ENCODE measurements around the gene SNRNP25. TPM values are rescaled to one million over a fixed set of nuclear protein-coding genes. Genes with fewer than 3 reads are reported as not detected.

The SNRNP25 gene
- polyA plus RNA-seq, 3 donors, result 43.0 to 46.0 (median 44.3) TPM

DNA sequence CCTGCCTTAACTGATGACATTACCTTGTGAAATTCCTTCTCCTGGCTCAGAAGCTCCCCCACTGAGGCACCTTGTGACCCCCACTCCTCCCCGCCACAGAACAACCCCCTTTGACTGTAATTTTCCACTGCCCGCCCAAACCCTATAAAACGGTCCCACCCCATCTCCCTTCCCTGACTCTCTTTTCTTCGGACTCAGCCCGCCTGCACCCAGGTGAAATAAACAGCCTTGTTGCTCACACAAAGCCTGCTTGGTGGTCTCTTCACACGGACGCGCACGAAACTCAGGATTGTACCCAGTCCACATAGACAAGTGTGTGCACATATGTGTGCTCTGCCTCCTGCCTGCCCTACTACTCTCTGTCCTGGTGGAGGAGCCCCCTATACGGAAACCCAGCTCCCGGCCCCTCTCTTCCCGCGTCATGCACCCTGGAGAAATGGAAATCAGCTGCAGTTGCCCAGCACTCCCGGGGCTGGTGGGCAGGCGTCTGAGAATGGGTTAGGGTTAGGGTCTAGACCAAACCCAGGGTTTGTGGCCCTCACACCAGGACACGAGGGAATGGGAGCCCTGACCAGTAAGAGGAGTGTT, 21.2 kb downstream of the SNRNP25 start:
- no peak for DNase-seq

DNA sequence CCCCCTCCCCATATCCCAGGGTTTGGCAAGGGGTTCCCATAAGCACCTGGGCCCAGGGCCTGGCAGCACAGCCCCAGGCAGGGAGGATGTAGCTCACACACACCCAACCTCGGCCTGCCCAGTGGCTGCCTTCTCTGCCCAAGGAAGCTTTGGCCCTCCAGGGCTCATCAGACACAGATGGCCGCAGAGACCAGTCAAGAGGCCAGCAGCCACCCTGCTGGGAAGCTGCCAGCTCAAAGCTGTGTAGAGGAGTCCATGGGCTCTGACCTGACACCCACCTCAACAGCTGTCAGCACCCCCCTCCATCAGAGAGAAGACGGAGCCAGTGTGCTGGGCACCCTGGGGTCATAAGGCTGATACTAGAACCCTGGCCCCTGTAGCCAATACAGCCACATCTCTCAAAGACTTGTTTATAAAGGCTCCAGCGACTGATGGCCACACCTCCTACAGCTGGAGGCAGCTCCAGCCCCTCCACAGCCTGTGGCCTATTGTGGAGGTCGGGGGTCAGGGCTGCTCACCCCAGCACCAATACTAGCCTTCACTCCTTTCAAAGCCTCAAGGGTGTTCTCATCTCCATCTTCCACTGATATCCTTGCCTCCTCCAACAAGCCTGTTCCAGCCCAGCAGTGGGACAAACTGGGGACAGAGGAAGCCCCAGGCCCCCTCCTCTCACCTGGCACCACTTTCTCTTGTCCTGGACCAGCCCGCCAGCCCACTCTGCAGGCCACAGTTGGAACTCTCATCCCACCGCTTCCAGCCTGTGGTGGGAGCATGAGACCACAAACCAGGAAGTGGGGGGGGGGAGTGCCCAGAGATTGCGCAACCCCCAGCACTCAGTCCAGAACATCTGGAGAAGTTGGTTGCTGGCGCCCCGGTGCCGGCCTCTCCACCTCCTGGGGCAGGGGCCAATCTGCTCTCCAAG, 22.2 kb downstream of the SNRNP25 start:
- DNase-seq, result peak; percentile 46

DNA sequence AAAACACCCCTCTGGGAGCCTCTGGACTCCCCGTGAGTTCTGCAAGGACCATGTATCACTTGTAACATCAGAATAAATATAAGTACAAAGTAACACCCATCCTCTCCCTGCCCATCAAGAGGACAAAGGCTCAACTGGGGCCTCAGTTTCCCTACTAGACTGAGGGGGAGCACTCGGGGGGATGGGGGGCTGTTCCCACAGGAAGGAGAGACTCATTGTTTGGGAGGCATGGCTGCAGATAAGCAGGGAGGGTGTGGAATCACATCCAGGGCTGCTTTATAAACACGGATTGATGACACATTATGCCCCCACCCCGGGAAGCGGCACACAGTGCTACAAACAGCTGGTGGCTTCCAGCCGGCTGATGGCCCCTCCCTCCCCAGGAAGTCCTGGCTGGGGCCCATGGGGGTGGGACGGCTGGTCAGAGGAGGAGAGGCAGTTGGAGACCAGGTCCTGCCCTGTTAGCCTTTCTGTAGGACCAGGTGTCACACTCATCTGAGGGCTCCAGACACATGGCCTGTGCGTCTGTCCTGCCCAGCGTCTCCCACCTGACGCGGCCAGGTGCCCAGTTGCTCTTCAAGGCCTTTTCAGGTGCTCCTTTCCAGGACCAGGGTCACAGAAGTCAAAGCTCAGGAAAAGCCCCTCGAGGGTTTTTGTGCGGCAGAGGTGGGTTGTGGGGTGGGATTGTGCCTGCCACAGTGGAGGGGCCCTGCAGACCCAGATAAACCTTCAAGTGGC, 23.1 kb downstream of the SNRNP25 start:
- DNase-seq, result no peak

DNA sequence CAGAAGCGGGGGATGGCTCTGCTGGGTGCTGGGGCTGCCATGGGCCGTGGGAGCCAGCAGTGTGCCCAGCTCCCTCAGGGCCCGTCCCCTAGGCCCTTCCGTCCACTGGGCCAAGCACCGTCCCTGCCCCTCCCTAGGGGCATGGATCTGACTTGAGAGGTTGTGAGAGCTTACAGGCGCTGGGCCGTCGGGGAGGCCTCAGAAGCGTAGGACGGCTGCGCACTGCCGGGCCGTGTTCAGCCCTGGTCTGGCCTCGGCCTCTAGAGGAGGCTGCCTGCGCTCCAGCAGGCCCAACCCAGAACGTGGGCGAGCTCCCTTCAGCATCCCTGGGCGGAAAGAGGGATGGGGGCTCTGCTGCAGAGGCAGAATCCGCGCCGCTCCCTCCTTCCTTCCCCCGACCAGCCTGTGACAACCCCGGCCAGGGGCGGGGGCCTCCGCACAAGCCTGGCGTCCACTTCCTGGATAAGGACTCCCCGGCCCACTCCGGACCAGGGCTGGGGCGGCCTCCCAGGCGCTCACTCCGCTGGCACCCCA, 23.7 kb downstream of the SNRNP25 start:
- DNase-seq, result peak; percentile 45

DNA sequence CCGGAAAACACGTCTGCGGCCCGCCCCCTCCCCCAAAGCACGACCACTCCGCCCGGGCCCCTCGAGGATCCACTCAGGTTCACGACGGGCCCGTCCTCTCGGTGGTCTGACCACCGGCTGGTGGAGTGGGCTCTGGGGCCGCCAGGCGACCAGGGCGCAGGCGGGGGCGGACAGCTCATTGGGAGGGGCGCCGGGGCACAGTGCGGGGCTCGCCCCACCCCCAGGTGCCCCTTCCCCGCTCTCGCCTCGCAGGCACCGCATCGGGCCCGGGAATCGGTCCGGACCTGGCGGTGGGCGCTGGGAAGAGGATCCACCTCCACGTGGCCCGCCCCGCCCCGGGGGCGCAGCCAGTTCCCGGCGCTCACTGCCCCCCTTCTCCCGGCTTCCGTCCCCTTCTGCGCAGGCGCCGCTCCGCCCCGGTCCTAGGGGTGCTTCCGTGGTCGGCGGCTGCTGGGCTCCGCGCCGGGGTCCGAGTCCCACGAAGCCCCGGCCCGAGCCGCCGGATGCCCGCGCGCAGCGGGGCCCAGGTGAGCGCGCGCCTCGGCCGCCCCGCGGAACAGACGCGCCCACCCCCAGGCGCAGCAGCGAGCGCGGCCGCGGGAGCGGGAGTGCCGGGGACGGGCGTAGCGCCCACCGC, 24.3 kb downstream of the SNRNP25 start, which contains the start of gene MPG:
TSS of gene MPG (plus strand) at position 419 of the 637 bp plus-strand sequence. CDS start at position 504, 85 bp downstream.
- peak; percentile 80 for DNase-seq

DNA sequence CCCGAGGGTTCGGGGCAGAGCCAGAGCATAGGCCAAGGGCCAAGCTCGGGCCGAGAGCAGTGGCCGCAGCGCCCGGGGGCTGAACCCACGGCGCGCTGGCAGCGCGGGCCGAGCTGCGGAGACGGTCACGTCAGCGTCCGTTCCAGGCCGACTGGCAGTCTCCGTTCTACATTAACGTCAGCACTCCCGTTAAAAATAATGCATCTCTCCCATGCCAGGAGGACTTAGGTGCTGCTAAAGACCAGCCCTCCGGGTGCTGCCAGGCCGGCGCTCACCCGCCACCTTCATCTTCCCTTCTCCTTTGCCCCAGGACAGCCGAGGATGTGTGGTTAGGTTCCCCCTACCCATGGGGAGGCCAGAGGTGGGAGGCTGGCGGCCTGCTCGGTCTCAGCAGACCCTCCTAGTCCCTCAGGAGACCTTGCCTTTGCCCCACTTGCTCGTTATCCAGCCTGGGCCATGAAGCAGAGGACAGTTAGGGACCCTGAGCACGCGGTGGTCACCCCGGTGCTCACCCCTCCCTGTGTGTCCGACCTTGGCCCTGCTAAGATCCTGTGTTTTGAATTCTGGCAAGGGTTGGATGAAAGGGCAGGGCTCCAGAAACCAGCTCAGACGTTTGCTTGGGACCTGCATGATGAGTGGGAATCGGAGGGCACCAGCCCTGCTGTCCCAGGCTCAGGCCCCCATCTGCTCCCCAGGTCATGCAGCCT, 25.0 kb downstream of the SNRNP25 start:
- no peak for DNase-seq

DNA sequence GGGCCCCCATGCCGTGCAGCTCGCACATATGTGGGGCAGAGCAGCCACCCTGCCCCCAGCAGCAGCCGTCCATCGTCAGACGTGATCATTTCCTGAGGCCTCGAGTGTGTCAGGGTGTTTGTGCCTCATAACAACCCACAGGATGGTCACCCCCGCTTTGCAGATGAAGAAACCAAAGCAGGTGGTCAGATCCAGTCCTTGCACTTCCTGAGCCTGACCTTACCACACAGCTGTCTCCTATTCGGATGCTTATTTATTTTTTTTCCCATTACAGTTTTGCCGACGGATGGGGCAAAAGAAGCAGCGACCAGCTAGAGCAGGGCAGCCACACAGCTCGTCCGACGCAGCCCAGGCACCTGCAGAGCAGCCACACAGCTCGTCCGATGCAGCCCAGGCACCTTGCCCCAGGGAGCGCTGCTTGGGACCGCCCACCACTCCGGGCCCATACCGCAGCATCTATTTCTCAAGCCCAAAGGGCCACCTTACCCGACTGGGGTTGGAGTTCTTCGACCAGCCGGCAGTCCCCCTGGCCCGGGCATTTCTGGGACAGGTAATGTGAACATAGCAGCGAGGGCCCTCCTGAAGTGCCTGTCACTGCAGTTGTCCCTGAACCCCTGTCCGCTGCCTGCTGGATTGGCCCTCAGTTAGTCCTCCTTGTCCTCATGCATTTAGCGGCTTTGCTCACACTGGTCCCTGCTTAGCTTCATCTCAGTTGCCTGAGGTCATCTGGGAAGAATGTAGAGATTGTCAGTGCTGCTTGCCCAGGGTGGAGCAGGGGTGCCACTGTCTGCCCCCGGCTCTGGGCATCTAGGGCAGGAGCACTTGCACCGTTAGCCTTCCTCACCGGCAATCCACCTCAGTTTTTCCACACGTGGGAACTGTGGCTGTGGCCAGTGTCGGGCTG, 25.8 kb downstream of the SNRNP25 start:
- DNase-seq, result no peak

DNA sequence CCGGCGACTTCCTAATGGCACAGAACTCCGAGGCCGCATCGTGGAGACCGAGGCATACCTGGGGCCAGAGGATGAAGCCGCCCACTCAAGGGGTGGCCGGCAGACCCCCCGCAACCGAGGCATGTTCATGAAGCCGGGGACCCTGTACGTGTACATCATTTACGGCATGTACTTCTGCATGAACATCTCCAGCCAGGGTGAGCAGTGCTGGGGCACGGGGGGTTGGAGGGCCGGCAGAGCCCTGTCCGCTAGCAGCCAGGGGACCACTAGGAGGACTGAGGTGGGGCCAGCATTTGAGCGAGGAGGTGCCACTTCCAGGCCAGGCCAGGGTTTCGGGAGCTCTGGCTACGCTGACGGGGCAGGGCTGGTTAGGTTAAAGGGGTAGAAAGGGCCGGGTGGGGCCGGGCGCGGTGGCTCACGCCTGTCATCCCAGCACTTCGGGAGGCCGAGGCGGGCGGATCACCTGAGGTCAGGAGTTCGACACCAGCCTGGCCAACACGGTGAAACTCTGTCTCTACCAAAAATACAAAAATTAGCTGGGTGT, 29.5 kb downstream of the SNRNP25 start:
- DNase-seq, result no peak

DNA sequence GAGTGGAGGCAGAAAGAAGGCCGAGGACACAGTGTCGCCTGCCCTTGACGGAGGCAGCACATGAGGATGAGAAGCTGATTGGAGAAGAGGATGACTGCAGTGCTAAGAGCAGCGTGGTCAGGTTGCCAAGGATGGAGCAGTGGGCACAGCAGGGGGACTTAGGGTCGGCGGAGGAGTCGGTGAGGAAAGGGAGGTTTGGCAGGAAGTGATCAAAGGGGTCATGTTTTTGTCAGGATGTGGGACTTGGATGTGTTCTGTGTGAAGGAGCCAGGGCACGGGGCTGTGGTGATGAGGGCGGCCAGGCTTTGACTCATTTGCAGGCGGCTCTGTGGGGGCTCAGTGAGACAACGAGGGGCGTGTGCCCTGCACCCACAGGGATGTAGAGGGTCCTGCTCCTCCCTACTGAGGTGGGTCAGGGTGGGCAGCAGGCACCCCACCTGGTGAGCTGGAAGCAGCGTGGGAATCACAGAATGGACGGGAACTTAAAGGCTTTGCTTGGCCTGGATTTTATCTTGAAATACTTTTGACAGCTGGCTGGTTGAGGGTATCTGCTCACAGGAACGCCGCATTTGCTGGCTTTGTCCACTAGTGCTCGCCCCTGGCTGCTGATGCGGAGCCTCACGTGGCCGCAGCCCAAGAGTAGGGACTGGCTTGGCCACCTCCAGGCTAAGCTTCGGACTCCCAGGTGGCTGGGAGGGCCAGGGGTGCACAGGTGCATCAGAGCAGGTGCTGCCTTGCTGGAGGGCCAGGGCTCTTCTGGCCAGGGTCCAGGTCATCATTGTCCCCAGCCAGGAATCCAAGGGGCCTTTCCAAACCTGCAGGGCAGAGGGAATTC, 30.4 kb downstream of the SNRNP25 start:
- DNase-seq, result no peak

DNA sequence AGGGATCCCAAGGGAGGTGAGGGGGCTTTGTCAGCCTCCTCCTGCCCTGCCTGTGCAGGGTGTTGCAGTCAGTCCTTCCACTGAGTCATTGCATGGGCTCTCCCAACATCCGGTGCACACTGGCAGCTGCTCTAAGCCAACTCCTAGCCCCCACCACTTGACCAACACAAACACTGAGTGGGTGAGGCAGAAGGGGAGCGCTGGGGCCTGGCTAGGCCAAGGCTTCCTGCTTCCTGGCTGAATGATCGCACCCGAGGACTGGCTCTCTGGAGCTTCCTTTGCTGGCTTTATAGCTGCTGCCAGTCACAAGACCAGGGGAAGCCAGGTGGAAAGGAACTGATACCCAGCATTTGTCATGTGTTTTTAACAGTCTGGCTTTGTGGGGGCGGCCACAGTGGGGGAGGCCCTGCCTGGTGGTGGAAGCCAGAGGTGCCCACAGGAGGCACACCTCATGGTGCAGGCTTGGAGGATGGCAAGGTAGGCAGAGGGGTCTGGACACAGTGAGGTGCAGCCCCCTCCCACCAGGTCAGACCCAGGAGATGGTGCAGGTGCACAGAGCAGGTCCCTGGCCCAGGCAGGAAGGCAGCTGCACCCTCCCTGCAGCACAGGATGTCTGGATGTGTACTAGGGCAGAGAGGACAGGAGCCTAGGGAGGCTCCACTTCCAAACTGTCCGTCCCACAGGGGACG, 31.2 kb downstream of the SNRNP25 start:
- peak; percentile 43 for DNase-seq

DNA sequence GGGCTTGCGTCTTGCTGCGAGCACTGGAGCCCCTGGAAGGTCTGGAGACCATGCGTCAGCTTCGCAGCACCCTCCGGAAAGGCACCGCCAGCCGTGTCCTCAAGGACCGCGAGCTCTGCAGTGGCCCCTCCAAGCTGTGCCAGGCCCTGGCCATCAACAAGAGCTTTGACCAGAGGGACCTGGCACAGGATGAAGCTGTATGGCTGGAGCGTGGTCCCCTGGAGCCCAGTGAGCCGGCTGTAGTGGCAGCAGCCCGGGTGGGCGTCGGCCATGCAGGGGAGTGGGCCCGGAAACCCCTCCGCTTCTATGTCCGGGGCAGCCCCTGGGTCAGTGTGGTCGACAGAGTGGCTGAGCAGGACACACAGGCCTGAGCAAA, 31.8 kb downstream of the SNRNP25 start:
- no peak for DNase-seq

DNA sequence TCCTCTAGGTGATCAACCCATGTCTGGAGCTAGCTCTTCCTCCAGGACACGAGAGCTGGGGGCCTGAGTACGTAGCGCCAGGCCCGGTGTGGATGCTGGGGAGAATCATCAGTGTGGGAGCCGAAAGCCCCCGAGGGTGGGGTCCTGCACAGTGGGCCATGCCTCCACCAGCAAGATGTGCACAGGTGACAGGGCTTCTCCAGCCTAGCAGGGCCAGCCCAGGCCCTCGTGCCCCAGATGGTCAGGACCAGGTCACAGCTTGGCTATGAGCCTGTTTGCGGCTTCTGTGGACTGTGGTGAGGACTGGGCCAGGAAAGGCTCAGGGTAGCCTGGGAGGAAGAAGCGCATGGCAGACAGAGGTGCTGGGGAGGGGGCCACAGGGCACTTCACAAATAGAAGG, 32.2 kb downstream of the SNRNP25 start:
- no peak for DNase-seq

DNA sequence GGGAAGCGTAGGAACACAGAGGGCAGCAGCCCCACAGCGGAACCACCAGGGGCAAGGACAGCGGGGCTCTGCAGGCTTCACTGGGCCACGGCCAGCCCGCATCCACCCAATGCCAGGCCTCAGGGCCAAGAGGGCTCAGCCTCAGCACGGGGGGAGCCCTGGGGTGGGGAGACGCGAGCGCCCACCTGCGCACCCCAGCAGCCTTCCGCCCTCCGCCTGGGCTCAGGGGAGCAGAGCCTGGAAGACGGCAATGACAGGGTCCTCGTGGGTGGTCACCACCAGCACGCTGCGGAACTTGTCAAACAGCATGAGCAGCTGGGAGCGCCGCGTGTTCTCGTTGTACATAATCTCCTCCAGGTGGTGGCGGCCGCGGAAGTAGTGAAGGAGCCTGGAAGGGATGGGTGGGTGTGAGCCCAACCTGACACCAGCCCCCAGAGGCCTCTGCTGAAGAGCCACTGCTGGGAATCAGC, 32.9 kb downstream of the SNRNP25 start:
- no peak for DNase-seq

DNA sequence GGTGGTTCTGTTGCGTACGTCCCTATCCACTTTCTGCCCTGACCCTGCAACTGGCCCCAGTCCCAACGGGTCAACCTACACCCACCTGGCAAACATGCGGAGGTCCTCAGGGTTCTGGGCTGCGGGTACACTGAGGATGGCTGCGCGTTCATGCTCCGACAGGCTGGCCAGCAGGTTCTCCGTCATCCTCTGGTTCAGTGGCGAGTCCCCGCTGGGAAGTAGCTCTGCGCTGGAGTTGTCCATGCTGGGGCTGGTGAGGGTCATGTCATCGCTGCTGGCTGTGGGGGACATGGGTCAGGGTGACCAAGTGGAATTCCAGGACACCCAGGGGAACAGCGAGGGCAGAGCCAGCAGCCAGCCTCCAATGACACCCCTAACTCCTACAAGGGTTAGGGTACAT, 35.0 kb downstream of the SNRNP25 start:
- DNase-seq, result no peak

DNA sequence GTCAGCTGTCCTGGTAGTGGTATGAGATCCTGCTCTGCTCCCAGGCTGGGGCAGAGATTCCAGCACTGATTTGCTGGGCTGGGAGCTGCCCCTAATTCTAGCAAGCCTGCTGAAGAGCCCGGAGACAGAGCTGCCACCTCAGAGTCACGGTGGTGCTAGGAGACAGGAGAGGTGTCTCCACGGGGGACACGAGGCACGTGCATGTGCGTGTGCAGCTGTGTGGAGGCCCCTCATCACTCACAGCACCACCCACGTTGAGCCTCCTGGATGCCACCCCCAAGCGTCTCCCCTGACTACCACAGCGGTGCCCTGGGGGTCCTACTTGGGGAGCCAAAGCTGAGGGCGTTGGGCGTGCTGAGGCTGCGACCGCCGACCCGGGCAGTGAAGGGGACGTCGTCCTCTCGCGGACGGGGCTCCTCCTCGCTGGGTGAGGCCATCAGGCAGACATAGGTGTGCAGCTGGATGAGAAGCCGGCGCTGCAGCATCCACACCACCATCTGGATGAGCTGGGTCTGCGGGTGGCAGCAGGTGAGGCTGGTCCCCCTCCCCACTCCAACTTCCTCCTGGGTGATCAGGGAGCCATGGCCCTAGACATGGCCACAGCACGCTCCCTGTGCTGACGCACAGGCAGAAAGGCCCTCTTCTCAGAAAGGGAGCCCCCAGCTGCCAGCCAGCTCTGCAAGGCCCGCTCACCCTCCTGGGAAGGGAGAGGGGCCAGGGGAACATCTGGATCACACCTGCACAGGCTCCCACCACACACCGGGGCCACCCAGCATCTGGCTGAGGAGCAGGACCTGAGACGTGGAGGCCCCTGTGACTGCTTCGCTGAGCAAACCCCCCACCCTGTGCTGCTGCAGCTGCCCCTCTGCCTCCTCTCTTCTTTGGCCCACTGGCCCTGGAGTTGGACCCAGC, 36.0 kb downstream of the SNRNP25 start:
- DNase-seq, result no peak

DNA sequence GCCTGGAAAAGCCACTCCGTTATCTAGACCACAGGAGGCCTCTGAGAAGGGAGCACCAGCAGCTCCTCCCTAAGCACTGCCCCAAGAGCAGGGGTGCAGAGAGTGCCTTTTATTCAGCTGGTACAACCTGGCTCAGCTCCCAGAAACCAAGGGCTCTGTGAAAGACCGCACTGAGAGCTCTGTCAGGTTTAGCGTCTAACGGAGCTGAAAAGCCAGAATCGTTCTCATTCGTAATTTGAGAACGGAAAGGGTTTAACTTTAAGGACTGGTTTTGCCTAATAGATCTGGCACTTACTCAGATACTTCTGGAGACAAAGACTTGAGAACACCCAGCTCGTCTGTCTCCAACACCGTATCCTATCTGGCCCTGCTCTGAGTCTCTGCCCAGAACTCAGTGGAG, 37.9 kb downstream of the SNRNP25 start:
- no peak for DNase-seq

All from renal pelvis (tissue), 4 donors.